T47D (cell line): ENCODE results near the gene GRM7.

Source experiments
- DNase-seq, 2 experiments: peaks; one replicate each; pipeline versions ENCODE4 v3.0.0 to v3.0.0-alpha.2; 2011 to 2012; ENCODE audit warnings: low read depth in 1 of 2, low spot score in 1 of 2
- JUND ChIP-seq: IDR thresholded peaks from 2 replicates; pipeline ENCODE4 v1.6.1; 2012; ENCODE audit warnings: low read depth
- in situ Hi-C: cut with HindIII; loops from 2 replicates; pipeline ENCODE4 v1.10.0; 2016; ENCODE audit warnings: low sequenced_read_pairs, low pct_unique_long_range_greater_than_20kb

Gene GRM7

GRCh38 chr3:7433073-7433472 is 572.2 kb downstream of the GRM7 start:
- no peak for DNase-seq
- no peak for TF ChIP-seq JUND
- in situ Hi-C loops: no loop called here

GRCh38 chr3:7436542-7436941 is 575.6 kb downstream of the GRM7 start:
- TF ChIP-seq JUND: no peak
- in situ Hi-C loops: no loop called here
- DNase-seq: no peak

GRCh38 chr3:7437231-7437630 is 576.3 kb downstream of the GRM7 start:
- in situ Hi-C loops: no loop called here
- DNase-seq: no peak
- no peak for TF ChIP-seq JUND

DNA sequence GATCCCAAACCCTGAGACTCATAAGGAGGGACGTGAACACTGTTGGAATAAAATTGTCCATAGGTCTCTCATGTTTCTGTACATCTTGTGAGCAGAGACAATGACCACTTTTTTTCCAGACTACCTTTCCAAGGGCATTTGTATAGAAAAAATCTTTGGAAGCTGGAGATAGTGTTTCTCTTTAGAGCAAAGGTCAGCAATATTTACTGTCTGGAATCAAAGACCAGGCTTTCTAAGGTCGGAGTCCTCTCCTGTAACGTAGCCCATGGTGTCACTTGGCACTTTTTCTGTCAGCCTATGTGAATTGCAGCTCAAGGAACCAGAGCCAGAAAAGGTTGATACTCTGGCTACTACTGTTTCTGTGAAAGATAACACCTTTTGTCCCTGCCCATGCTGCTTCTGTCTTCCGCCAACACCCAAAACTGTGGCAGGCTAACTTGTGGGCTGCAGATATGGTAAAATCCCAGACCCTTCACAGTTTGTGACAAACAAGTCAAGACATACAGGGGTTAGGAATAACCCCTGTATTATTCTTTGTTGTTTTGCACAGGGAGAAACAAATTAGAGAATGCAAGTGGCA is 578.3 kb downstream of the GRM7 start:
- DNase-seq: no peak
- no peak for TF ChIP-seq JUND

GRCh38 chr3:7444886-7445285 is 584.0 kb downstream of the GRM7 start:
- DNase-seq: no peak
- no peak for TF ChIP-seq JUND
- in situ Hi-C loops: no loop called here

More for the DNA sequence above, 578.3 kb downstream of the GRM7 start:
- in situ Hi-C loops: no loop called here

GRCh38 chr3:7445331-7445730 is 584.4 kb downstream of the GRM7 start:
- no peak for DNase-seq
- no peak for TF ChIP-seq JUND
- in situ Hi-C loops: no loop called here

GRCh38 chr3:7447197-7447769 is 586.4 kb downstream of the GRM7 start:
- TF ChIP-seq JUND: no peak
- in situ Hi-C loops: no loop called here
- no peak for DNase-seq

DNA sequence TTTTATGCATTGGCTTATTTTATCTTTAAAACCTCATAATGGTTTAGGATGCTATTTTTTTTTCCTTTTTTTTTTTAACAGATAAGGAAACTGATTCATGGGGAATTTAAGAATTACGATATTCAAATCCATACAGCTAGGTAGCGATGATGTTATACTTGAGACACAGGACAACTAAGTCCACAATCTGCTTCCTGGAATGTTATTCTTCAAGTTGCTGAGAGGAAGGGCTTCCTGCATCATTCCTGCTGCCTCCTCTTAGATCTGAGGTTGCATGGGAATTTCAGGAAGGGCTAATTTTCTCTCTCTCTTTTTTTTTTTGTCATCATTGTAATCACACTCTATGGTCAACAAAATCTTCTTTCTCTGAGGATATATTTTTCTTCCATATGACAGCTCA is 595.5 kb downstream of the GRM7 start:
- in situ Hi-C loops: no loop called here
- DNase-seq: no peak
- TF ChIP-seq JUND: no peak

DNA sequence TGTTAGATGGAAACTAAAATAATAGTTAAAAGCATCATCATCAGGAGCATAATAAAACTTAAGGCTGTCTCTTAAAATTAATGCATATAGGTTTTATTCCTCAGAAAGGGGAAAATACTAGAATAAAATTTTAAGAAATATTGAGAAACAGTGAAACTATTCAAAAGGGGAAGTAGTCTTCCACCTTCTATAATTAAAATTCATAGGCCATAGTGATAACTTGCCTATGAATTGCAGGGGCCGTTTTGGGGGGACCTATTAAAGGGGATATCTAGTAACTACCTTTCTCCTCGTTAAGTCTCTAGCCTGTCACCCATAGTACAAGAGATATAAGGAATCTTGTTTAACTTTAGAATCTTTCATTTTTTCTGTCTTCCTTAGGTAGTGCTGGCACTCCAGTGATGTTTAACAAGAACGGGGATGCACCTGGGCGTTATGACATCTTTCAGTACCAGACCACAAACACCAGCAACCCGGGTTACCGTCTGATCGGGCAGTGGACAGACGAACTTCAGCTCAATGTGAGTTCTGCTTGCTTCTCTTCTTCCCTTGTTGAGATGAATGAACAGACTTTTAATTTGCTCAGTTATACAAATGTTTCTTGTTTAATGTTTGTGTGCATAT is 600.4 kb downstream of the GRM7 start:
- in situ Hi-C loops: no loop called here

DNA sequence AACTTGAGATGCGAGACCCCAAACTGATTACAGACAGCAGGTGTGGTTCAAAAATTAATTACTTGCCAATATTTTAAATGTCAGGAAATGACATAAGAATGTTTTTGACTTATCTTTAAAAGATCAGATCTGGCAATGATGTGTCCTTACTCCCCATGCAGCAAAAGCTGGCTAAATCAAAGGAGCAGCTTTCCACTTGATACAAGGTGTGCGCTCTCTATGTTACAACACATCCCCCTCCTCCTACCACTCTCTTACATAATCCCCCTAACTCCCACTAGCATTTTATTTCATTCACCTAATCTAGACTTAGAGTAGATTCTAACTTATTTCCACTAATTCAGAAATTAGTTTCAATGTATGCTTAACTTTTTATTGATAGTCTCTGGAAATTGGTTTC is 609.0 kb downstream of the GRM7 start:
- no peak for DNase-seq
- in situ Hi-C loops: no loop called here
- TF ChIP-seq JUND: no peak

More for the DNA sequence above, 600.4 kb downstream of the GRM7 start:
- DNase-seq: no peak
- no peak for TF ChIP-seq JUND

- TF ChIP-seq JUND: no peak
- in situ Hi-C loops: no loop called here
- no peak for DNase-seq
These were observed 623.7 kb downstream of the GRM7 start for GRCh38 chr3:7484636-7485035.

DNA sequence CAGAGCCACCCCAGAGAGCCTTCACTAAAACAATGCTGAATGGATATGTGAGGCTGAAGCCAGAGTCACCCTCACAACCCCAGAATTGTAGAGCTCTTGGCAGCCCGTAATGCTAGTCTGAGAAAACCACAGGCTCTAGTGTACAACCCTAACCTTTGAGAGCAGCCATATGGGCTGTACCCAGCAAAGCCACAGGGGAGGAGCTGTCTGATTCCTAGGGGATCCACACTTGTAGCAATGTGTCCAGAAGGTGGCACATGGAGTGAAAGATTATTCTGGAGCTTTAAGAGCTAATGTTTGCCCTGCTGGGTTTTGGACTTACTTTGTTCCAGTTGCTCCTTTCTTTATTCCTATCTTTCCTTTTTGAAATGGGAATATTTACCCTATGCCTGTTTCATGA is 626.8 kb downstream of the GRM7 start:
- in situ Hi-C loops: no loop called here
- TF ChIP-seq JUND: no peak
- DNase-seq: no peak

GRCh38 chr3:7489417-7489816 is 628.5 kb downstream of the GRM7 start:
- in situ Hi-C loops: no loop called here
- DNase-seq: no peak
- no peak for TF ChIP-seq JUND
